T-helper 1 cell treated with Interleukin-12 subunit alpha and Interleukin-12 subunit beta and Interleukin-4 antibody, amounts not matched to agents 30 ng/mL and 1 ng/mL, for 36 hours (primary cell): ENCODE results near the gene PFAS. TPM values are rescaled to one million over a fixed set of nuclear protein-coding genes. Genes with fewer than 3 reads are reported as not detected.
"Not testable (repeated sequence)": the region's sequence is repeated elsewhere in the genome, so short reads cannot be mapped to it uniquely, and the experiment has no call there.

ENCODE experiments used
- intact Hi-C: fragments of 100-400 bp; cut with micrococcal nuclease; formaldehyde crosslinking; loops from one replicate; pipeline ENCODE4 v1.15.1; 2024
- total RNA-seq: library from RNA; stranded (reverse); gene quantifications from 2 replicates; pipeline ENCODE4 v1.2.3, GENCODE V29; 2022

The PFAS gene
- total RNA-seq, 1 donor from 2014 or later: 75.3 TPM

GRCh38 chr17:8224891-8225812, 23.9 kb upstream of the PFAS start:
- intact Hi-C loops: loop anchor here (5.0 kb wide), 1 partner anchor 368 kb away; the partner anchor contains the start of genes CYB5D1, NAA38 and TMEM88

DNA sequence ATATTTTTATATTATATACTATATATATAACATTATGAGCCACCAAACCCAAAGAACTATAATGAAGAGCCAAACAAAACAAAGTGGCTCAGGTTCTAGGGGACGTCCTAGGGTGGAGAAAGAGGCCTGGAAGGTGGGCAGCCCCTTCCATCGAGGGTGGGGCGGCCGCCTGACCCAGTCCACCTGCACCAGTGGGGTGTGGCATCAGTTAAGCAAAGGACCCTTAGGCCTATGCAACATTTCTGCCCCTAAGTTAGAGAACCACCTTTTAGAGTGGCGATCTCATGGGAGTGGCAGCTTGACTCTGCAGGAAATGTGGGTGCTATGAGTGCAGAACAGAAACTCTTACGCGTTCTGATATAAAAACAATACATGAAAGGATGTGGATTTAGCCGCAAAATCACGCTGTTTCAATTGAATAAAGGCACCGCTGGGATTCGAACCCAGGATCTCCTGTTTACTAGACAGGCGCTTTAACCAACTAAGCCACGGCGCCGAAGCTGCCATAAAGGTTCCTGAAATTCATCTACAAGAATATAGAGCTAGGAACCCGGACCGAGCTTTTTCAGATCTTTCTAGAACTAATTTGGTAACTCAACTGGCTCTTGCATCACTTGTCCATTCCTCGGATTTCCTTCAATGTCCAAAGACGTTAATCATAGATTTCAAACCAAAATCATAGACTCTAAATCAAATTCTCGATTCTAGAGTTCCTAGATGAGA, 23.1 kb upstream of the PFAS start:
- intact Hi-C loops: loop anchor here (1.0 kb wide), 2 partner anchors 62 to 88 kb away; partner anchors contain the start of gene RANGRF

DNA sequence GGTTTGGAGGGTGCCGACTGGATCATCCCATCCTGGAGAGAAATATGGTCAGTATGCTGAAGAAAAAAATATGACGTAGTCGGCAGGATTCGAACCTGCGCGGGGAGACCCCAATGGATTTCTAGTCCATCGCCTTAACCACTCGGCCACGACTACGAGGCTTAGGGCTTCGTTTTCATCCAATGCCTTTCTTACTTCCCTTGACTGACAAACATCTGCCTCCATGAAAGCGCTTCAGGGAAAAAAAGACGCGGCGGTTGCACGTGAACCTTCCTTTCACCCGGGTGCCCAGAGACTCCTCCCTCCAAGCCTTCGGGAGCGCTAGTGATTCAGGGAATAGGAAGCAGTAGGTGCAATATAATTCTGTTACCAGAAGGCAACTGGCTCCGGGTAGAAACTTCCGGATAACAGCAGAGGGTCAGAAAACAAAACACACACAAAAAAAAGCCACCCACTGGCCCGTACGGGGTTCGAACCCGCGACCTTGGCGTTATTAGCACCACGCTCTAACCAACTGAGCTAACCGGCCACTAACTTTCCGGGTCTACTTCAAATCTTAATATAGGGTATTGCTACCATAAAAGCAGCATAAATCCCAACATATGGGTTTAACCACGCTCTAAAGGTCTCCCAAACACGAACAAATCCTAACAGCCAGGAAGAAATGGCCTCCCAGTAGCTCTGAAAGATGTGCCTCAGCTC, 22.4 kb upstream of the PFAS start:
- intact Hi-C loops: loop anchor here (1.0 kb wide), 2 partner anchors 62 to 88 kb away; partner anchors contain the start of gene RANGRF

DNA sequence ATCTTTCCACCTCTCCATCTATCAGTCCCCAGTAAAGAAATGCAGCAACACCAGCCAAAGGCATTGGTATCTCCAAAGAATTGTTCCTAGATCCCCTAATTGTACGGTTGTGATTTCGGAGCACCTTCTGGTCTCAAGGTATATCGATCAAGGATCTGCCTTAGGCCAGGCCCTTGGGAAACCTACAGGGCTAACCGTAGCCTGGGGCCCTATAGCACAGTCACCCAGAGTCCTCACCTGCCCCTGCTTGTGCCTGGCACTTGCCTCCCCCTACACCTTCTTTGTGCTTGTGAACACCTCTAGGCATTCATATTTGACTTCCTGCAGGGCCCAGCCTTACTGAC, 21.9 kb upstream of the PFAS start:
- intact Hi-C loops: no loop called here

- intact Hi-C loops: no loop called here
Measured at GRCh38 chr17:8231701-8232100, 17.4 kb upstream of the PFAS start.

DNA sequence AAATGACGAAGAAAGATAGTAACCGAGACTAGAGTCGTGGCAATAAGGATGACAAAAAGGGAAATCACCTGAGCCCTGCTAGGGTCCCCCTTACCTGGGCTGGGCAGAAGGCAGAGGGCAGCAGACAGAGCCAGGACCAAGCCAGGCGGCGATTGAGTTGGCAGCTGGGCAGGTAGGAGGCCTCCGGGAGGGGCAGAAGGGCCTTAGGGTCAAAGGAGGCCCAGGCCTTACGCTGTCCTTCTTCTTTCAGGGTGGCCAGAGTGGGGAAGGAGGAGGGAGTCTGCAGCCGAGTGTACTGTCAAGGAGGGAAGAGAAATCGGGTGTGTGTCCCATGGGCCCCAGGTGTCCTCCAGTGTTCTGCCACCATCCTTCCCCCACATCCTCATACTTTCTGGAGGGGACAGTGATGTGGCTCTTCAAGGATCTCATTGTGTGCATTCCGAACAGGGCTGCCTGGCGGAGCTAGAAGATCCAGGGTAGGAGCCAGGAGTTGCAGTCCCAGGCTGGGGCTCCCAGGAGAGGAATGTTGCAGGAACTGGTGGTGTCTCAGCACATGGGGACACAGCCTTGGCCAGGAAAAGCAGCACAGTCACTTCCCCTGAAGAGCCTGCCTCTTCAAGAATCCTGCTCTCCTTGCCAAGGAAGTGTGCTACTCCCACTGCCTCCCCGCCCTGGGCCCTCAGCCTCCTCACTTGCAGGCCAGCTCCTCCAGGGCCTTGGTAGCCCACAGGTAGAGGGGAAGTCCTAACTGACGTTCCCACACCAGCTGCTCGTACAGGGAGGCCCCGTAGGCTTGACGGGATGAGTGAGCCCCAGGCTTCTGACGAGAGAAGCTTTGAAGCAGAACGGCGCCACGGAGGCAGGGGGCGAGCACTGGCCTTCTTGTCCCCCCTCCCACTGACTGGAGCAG, 14.5 kb upstream of the PFAS start:
- intact Hi-C loops: no loop called here

- intact Hi-C loops: no loop called here
Measured at GRCh38 chr17:8235676-8236075, 13.4 kb upstream of the PFAS start.

DNA sequence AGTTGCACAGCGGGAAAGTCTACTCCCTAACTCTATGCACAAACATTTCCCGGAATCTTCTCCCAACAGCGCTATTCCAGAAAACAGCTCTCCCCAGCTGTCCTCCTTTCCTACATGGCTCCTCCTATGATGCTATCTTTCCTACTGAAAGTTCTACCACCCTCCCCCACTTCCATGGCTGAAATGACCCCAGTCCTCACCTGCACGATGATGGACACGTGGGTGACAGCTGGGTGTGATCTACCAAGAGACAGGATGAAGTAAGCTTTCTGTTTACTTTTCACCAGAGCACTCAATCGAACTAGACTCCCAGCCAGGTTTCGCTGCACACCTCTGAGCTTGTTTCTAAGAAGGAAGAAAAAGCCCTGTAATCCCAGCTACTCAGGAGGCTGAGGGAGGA, 11.9 kb upstream of the PFAS start:
- intact Hi-C loops: no loop called here

DNA sequence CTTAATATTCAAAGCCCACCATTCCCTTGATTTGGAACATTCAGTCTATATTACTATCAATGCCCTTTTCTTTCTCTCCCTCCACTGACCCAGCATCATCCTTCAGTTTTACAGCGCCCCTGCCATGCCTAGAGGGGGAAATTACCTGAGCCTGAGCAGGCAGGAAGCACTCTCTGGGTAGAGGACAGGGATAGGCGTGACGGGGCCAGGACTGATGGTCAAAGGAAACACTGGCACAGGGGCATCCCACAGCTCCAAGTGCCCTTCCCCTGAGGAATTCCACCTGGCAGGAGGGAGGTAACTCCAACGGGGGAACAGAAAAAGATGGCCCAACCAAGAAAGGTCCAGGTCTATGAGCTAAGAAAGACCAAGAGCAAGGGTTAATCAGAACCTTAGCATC, 11.2 kb upstream of the PFAS start:
- intact Hi-C loops: no loop called here

DNA sequence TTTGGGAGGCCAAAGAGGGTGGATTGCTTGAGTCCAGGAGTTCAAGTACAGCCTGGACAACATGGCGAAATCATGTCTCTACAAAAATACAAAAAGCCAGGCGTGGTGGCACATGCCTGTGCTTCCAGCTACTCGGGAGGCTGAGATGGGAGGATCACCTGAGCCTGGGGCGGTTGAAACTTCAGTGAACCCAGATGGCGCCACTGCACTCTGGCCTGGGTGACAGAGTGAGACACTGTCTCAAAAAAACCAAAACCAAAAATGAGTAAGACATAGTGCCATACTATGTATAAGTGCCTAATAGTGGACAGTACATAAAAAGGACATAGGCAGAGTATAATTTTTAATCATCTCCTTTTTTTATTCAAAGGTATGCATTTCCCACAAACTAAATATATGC, 5.3 kb upstream of the PFAS start:
- intact Hi-C loops: no loop called here

- intact Hi-C loops: no loop called here
Measured at GRCh38 chr17:8244768-8245167, 4.3 kb upstream of the PFAS start.

DNA sequence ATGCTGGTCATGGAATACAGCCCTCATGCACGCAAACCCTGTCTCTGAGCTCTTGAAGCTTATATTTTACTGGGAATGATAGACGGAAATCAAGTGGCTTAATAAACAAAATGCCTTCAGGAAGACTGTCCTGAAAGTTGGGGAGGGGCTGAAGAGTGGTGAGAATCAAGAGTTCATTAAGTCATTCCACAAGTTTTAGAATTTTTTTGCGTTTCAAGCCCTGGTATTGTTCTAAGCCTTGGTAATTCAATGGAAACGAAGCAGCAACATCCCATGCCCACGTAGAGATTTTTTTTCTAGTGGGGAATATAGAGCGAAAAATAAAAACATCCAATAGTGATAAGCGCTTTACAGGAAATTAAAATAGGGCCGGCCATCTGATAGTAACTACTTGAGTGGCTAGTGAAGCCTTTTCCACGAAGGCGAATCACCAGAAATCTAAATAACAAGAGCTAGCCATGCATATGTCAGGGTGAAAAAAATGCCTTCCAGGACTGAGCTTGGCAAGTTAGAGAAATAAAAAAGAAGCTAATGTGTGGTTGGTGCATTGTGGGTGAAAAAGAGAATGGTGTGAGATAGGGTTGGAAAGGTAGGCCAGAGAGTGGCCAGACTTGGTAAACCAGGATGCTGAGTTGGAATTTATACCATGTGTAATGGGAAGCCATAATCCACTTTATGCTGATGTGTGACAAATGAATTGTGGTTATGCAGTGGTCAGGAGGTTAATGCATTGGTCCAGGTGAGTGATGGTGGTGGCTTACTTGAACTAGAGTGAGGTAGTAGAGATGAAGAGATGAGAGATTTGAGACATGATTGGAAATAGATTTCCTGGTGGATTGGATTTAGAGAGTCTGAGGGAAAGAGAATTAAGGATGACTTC, 772 bp downstream of the PFAS start:
- intact Hi-C loops: loop anchor here (1.0 to 2.0 kb wide), 8 partner anchors 38 to 813 kb away; partner anchors contain the start of genes AURKB, KDM6B, RANGRF and RPL26

DNA sequence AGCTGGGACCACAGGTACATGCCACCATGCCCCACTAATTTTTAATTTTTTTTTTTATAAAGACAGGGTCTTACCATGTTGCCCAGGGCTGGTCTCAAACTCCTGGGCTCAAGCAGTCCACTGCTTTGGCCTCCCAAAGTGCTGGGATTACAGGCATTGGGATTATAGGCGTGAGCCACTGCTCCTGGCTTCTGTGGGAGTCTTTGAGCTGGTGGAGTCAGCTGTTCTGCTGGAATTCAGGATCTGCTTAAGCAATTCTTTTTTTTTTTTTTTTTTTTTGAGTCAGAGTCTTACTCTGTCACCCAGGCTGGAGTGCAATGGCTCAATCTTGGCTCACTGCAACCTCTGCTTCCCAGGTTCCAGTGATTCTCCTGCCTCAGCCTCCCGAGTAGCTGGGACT, 2.3 kb downstream of the PFAS start:
- intact Hi-C loops: not testable (repeated sequence)

- intact Hi-C loops: no loop called here
Measured at GRCh38 chr17:8253801-8254200, 4.7 kb downstream of the PFAS start.

- intact Hi-C loops: no loop called here
Measured at GRCh38 chr17:8254881-8255280, 5.8 kb downstream of the PFAS start.

DNA sequence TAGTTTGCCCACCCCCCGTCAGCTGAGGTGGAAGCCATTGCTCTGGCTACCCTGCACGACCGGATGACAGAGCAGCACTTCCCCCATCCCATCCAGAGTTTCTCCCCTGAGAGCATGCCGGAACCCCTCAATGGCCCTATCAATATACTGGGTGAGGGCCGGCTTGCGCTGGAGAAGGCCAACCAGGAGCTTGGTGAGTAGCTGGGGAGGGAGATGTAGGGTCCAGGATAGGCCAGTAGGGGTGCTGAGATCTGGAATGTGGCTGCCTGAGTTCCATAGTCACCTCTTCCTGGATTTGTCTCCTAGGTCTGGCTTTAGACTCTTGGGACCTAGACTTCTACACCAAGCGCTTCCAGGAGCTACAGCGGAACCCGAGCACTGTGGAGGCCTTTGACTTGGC, 6.4 kb downstream of the PFAS start:
- intact Hi-C loops: no loop called here

- intact Hi-C loops: no loop called here
Measured at GRCh38 chr17:8256291-8256690, 7.2 kb downstream of the PFAS start.

- intact Hi-C loops: no loop called here
Measured at GRCh38 chr17:8256691-8257090, 7.6 kb downstream of the PFAS start.

GRCh38 chr17:8257801-8258200, 8.7 kb downstream of the PFAS start:
- intact Hi-C loops: no loop called here

DNA sequence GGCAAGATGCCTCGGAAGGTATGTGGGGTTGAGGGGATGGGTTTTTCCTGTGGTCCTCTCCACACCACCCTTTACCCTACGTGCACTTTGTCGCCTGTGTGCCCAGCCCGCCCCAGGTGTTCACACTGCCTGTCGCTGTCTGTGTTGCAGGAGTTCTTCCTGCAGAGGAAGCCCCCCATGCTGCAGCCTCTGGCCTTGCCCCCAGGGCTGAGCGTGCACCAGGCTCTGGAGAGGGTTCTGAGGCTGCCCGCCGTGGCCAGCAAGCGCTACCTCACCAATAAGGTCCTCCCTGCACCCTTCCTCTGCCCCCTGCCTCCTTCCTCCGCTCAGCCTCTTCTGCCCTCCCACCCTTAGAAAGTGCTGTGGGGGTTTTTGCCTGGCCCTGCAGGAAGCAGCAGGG, 15.2 kb downstream of the PFAS start:
- intact Hi-C loops: no loop called here
